ENCODE results near the gene ECM2. TPM values are rescaled to one million over a fixed set of nuclear protein-coding genes. Genes with fewer than 3 reads are reported as not detected.

The ECM2 gene
- total RNA-seq, 6 experiments from 2014 or later: 0.14 to 0.46 (median 0.33) TPM

DNA sequence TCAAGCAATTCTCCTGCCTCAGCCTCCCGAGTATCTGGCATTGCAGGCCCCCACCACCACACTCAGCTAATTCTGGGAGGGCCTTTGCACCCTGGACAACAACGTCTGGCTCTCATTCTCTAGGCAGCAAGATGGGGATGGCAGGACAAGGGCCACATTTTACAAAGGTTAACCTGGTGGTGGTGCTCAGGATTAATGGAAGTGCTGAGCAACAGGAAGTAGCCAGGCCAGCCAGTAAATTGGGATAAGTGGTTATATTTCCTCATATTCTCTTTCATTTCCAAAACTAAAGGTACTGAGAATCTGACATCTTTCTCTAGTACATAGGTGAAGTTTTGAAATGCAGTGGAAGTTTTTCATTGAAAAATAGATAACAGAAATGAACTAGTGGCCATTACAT lies 28.8 kb downstream of the ECM2 start:
- H3K27me3 Mint-ChIP-seq (ENCODE audit: insufficient read depth): no peaks in the 10 kb centered on the region
- DNase-seq: no peak
- TF ChIP-seq, protein P1, sequence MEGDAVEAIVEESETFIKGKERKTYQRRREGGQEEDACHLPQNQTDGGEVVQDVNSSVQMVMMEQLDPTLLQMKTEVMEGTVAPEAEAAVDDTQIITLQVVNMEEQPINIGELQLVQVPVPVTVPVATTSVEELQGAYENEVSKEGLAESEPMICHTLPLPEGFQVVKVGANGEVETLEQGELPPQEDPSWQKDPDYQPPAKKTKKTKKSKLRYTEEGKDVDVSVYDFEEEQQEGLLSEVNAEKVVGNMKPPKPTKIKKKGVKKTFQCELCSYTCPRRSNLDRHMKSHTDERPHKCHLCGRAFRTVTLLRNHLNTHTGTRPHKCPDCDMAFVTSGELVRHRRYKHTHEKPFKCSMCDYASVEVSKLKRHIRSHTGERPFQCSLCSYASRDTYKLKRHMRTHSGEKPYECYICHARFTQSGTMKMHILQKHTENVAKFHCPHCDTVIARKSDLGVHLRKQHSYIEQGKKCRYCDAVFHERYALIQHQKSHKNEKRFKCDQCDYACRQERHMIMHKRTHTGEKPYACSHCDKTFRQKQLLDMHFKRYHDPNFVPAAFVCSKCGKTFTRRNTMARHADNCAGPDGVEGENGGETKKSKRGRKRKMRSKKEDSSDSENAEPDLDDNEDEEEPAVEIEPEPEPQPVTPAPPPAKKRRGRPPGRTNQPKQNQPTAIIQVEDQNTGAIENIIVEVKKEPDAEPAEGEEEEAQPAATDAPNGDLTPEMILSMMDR (IDR thresholded peaks at IDR 0.05): 0 out of 2 replicates have a peak, but pooled peaks have one; percentile 10
- peak overlapping the region; percentile 98 for H3K27ac Mint-ChIP-seq
- no peaks in the 10 kb centered on the region; the same call in 1 of the 2 replicates for H3K36me3 Mint-ChIP-seq (ENCODE audit: low read depth)
- peaks cover 69% of the 10 kb centered on the region for H3K4me1 Mint-ChIP-seq (ENCODE audit: low read depth)
- H3K9me3 Mint-ChIP-seq: no peaks in the 10 kb centered on the region
- peak overlapping the region; percentile 64 for H3K4me3 Mint-ChIP-seq

DNA sequence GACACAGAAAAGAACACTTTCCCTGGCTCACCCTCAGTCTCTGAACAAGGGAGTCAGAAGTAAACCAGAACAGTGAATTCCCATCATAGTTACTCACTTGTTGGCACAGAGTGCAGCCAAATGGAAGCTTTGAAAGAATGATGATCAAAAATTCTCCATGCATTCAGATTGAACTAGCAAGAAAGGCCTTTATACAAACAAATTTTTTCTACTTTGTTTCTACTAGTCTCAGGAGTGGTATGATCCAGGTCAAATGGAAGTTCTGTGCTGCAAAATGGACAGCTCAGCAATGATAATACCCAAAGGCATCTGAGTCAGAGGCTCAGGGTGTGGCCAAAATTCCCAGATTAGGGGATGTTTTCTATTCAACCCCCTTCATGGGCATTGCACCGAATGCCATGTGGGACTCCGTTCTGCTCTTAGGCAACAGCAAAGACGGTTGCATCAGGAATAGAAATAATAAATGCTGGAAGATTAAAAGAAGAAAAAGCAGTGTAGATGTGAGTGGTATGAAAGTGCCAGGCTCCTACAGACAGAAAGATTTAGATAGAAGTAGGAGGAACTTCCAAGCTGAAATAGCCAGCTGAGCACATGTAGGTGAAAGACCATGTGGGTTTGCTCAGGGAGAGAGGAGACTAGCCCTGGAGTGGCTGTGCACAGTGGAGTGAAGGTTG lies 29.5 kb downstream of the ECM2 start:
- H3K4me1 Mint-ChIP-seq (ENCODE audit: low read depth): peaks cover 68% of the 10 kb centered on the region
- H3K4me3 Mint-ChIP-seq: peak overlapping the region; percentile 64
- H3K9me3 Mint-ChIP-seq: no peaks in the 10 kb centered on the region

DNA sequence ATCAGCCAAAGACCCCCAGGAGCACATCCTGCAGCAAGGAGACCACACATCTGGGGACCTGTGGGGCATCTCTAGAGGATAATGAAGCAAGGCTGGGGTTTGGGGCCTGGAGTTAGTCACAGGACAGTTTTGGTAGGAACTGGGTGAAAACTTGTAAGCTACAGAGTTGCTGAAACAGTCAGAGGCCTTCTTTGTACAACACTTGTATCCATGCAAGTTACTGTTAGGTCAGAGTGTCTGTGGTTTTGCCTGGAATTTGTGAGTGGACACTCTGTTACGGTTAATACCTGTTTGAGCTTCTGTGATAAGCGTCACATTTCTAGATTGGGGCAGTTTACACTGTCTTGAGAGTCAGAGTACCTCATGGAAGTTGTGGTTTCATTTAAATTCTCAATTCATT lies 30.9 kb downstream of the ECM2 start:
- Mint-ChIP-seq H3K36me3 (ENCODE audit: low read depth) (no peaks in the 10 kb centered on the region; the same call in 1 of the 2 replicates), H3K4me1 (ENCODE audit: low read depth) (peaks cover 58% of the 10 kb centered on the region), H3K27ac (peak overlapping the region; percentile 93), H3K4me3 (peak overlapping the region; percentile 70), H3K9me3 (no peaks in the 10 kb centered on the region), H3K27me3 (ENCODE audit: insufficient read depth) (no peaks in the 10 kb centered on the region)
- peak; percentile 21 for DNase-seq
- TF ChIP-seq, protein P1 (IDR thresholded peaks at IDR 0.05): no peak

More for the DNA sequence above, 29.5 kb downstream of the ECM2 start:
- peak overlapping the region; percentile 98 for H3K27ac Mint-ChIP-seq
- no peaks in the 10 kb centered on the region; the same call in 1 of the 2 replicates for H3K36me3 Mint-ChIP-seq (ENCODE audit: low read depth)
- TF ChIP-seq, protein P1 (IDR thresholded peaks at IDR 0.05): no peak
- peak; percentile 96 for DNase-seq
- no peaks in the 10 kb centered on the region for H3K27me3 Mint-ChIP-seq (ENCODE audit: insufficient read depth)

DNA sequence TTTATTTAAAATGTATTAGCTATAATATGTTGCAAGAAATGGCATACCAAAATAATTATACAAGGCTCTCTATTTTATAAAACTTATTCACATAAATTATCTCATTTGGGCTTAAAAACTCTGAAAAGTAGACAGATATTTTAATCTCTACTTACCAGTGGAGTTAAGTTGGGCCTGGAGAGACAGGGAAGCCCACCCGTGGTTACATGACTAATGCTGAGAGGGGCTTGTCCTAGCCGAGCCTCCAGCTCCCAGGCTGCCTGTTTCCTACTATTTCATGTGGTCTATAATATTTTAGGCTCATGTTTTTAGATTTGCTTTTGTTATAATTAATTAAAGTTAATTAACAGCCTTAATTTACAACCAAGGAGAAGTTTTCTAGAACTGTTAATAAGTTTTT lies 32.6 kb downstream of the ECM2 start:
- no peak overlapping the region for H3K4me3 Mint-ChIP-seq
- no peak overlapping the region for H3K27ac Mint-ChIP-seq
- H3K9me3 Mint-ChIP-seq: no peaks in the 10 kb centered on the region
- no peak for DNase-seq
- TF ChIP-seq, protein P1 (IDR thresholded peaks at IDR 0.05): no peak
- no peaks in the 10 kb centered on the region; the same call in 1 of the 2 replicates for H3K36me3 Mint-ChIP-seq (ENCODE audit: low read depth)
- H3K4me1 Mint-ChIP-seq (ENCODE audit: low read depth): peaks cover 68% of the 10 kb centered on the region
- no peaks in the 10 kb centered on the region for H3K27me3 Mint-ChIP-seq (ENCODE audit: insufficient read depth)

DNA sequence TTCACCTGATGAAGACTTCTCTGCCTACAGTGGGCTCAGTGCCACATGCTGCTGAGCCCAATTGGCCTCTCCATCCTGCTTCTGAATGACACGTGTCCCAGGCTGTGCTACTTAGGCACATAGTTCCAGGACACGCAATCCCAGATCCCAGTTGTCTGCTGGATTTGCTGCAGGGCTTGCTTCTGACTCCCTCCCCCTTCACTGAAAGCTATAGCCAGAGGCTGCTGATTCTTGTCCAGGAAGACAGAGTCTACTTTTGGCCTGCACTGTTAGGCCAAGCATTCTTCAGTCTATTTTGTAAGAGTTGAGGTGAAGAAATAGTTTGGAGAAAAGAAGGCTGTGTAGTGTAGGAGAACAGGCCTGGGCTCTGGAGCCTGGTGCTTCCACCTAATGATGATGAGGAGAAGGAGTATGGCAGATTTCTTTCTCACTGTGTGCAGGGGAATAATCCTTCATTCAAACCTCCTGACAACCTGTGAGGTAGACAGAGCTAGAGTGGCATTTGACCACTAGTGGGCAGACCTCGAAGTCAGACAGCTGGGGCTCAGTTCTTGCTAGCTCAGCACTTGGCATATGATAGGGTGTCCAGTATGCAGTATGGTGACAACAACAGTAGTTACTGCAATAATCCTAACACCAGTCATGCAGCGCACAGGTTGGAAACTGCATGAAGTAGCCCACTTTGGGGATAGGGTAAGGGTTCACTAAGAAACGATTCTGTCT lies 34.0 kb downstream of the ECM2 start:
- Mint-ChIP-seq H3K36me3 (ENCODE audit: low read depth) (no peaks in the 10 kb centered on the region), H3K27me3 (ENCODE audit: insufficient read depth) (no peaks in the 10 kb centered on the region), H3K9me3 (no peaks in the 10 kb centered on the region), H3K27ac (peak overlapping the region; percentile 64), H3K4me1 (ENCODE audit: low read depth) (peaks cover 62% of the 10 kb centered on the region), H3K4me3 (no peak overlapping the region)
- peak; percentile 36 for DNase-seq
- TF ChIP-seq, protein P1 (IDR thresholded peaks at IDR 0.05): peak; percentile 77
